HCT116 (cell line): ENCODE data around the gene RNF128. TPM values are rescaled to one million over a fixed set of nuclear protein-coding genes. Genes with fewer than 3 reads are reported as not detected.

Source experiments
- ATAC-seq: fragments of 200-7000 bp; cut with Tn5 transposase; 2 replicates; pipeline ENCODE4 v1.9.1; 2020; ENCODE audit warnings: mild to moderate bottlenecking, moderate library complexity
- BruUV-seq: library from RNA; stranded (reverse); fragments of 400-500 nt; replicated peaks from 2 replicates; lab custom pipeline; 2021; lab: Mats Ljungman, UMichigan
- CTCF ChIA-PET: fragments of 300-600 bp; sonication (Branson Sonifier 250); formaldehyde crosslinking; loops from one replicate; lab custom pipeline; 2021; ENCODE audit warnings: antibody characterized with exemption; lab: Charles Lee
- POLR2A ChIA-PET: fragments of 300-600, 350-600 bp; sonication (Branson Sonifier 250); formaldehyde crosslinking; loops from one replicate; lab custom pipeline; 2021; ENCODE audit warnings: antibody characterized with exemption; lab: Charles Lee
- RAD21 ChIA-PET, 2 experiments: fragments of 300-600 bp; sonication (Branson Sonifier 250); formaldehyde crosslinking; loops; one replicate each; lab custom pipeline; 2023; ENCODE audit warnings: low total read pairs in 2 of 2; ENCODE audit not compliant: uncharacterized antibody in 2 of 2, unreplicated experiment in 2 of 2, low non-redundant PET in 1 of 2; lab: Charles Lee
- DNase-seq: peaks from one replicate; pipeline ENCODE4 v3.0.0-alpha.2; 2010; ENCODE audit warnings: low read depth, low spot score
- H2AFZ ChIP-seq: fragments of 200-600 bp; shearing (Covaris generic), sonication (generic); 2 replicates; pipeline ENCODE4 v1.6.1; 2017; ENCODE audit warnings: low read depth, mixed run types, mixed read lengths, antibody characterized with exemption, low read length; ENCODE audit not compliant: poor library complexity, severe bottlenecking
- H3K27ac ChIP-seq: 2 replicates; pipeline ENCODE4 v1.5.1; 2012; ENCODE audit warnings: low read depth, low read length
- H3K27me3 ChIP-seq: fragments of 200-600 bp; sonication (generic); 2 replicates; pipeline ENCODE4 v1.6.1; 2016; ENCODE audit warnings: mixed run types, low read length, mixed read lengths; ENCODE audit not compliant: insufficient read depth
- H3K36me3 ChIP-seq, 2 experiments: fragments of 200-500 bp in 1 of 2; fragments of 200-600 bp in 1 of 2; sonication (Bioruptor generic) in 1 of 2; sonication (generic) in 1 of 2; 2 replicates each; pipeline versions ENCODE4 v1.5.1 to v1.6.1; 2014 to 2016; ENCODE audit warnings: low read length in 2 of 2, inconsistent platforms in 1 of 2, mixed read lengths in 1 of 2, mixed run types in 1 of 2; ENCODE audit not compliant: insufficient read depth in 2 of 2, control insufficient read depth in 1 of 2
- H3K4me1 ChIP-seq, 2 experiments: fragments of 200-600 bp in 1 of 2; sonication (generic) in 1 of 2; 2 replicates each; pipeline versions ENCODE4 v1.5.1 to v1.6.1; 2012 to 2017; ENCODE audit warnings: low read length in 2 of 2, inconsistent platforms in 1 of 2, mild to moderate bottlenecking in 1 of 2, mixed read lengths in 1 of 2, mixed run types in 1 of 2, moderate library complexity in 1 of 2; ENCODE audit not compliant: insufficient read depth in 2 of 2, control insufficient read depth in 1 of 2
- H3K4me2 ChIP-seq: fragments of 200-600 bp; sonication (generic); 2 replicates; pipeline ENCODE4 v1.6.1; 2017; ENCODE audit warnings: mixed run types, low read length, mixed read lengths
- H3K4me3 ChIP-seq, 2 experiments: fragments of 200-600 bp in 1 of 2; sonication (generic) in 1 of 2; replicated peaks in 1 of 2; 2 replicates each; pipeline ENCODE4 v1.5.1; 2011 to 2016; ENCODE audit warnings: low read length in 2 of 2, control low read depth in 1 of 2, low read depth in 1 of 2, mild to moderate bottlenecking in 1 of 2, mixed read lengths in 1 of 2, mixed run types in 1 of 2
- H3K79me2 ChIP-seq: fragments of 200-600 bp; sonication (generic); 2 replicates; pipeline ENCODE4 v1.6.1; 2017; ENCODE audit warnings: mild to moderate bottlenecking, mixed run types, low read length, moderate library complexity, mixed read lengths; ENCODE audit not compliant: insufficient read depth
- H3K9ac ChIP-seq: fragments of 200-600 bp; sonication (generic); 2 replicates; pipeline ENCODE4 v1.6.1; 2016; ENCODE audit warnings: low read length, mixed read lengths
- H3K9me2 ChIP-seq: fragments of 200-600 bp; sonication (generic), shearing (Covaris generic); 2 replicates; pipeline ENCODE4 v1.6.1; 2017; ENCODE audit warnings: mixed run types, mild to moderate bottlenecking, moderate library complexity; ENCODE audit not compliant: insufficient read depth
- H3K9me3 ChIP-seq, 2 experiments: fragments of 200-500 bp in 1 of 2; fragments of 200-600 bp in 1 of 2; sonication (Bioruptor generic) in 1 of 2; sonication (generic) in 1 of 2; 2 replicates each; pipeline ENCODE4 v1.6.1; 2014 to 2017; ENCODE audit warnings: low read length in 2 of 2, mixed read lengths in 2 of 2, inconsistent platforms in 1 of 2, low read depth in 1 of 2, mild to moderate bottlenecking in 1 of 2, mixed run types in 1 of 2, moderate library complexity in 1 of 2; ENCODE audit not compliant: control insufficient read depth in 1 of 2, insufficient read depth in 1 of 2
- H4K20me1 ChIP-seq: fragments of 200-600 bp; sonication (generic), shearing (Covaris generic); 2 replicates; pipeline ENCODE4 v1.6.1; 2017; ENCODE audit warnings: mixed run types, mild to moderate bottlenecking, moderate library complexity; ENCODE audit not compliant: insufficient read depth
- CBX3 ChIP-seq: IDR thresholded peaks from 2 replicates; pipeline ENCODE4 v1.6.1; 2012; ENCODE audit warnings: low read depth
- ELF1 ChIP-seq: IDR thresholded peaks from 2 replicates; pipeline ENCODE4 v1.6.1; 2012; ENCODE audit warnings: low read depth, borderline replicate concordance
- POLR2A ChIP-seq: IDR thresholded peaks from 2 replicates; pipeline ENCODE4 v1.7.0; 2011; ENCODE audit warnings: borderline replicate concordance; ENCODE audit not compliant: insufficient read depth, insufficient read length; ENCODE audit errors: extremely low read depth
- RAD21 ChIP-seq: IDR thresholded peaks from 2 replicates; pipeline ENCODE4 v1.6.1; 2012; ENCODE audit warnings: low read depth, mild to moderate bottlenecking
- SRF ChIP-seq: IDR thresholded peaks from 2 replicates; pipeline ENCODE4 v1.6.1; 2012; ENCODE audit warnings: low read depth
- TCF7L2 ChIP-seq: IDR thresholded peaks from 2 replicates; pipeline ENCODE4 v1.7.0; 2011; ENCODE audit warnings: borderline replicate concordance, inconsistent platforms; ENCODE audit not compliant: insufficient read depth, insufficient read length; ENCODE audit errors: extremely low read depth
- ZNF274 ChIP-seq: fragments of 200-500 bp; sonication (Bioruptor generic); IDR thresholded peaks from 2 replicates; pipeline ENCODE4 v1.6.1; 2014; ENCODE audit warnings: mild to moderate bottlenecking, low read depth, low read length, inconsistent platforms
- intact Hi-C: fragments of 100-400 bp; cut with micrococcal nuclease; formaldehyde crosslinking; loops from 2 replicates; pipeline ENCODE4 v1.10.0; 2022
- total RNA-seq: library from RNA; stranded (reverse); gene quantifications from one replicate; pipeline ENCODE4 v1.2.1, GENCODE V29; 2021; ENCODE audit not compliant: unreplicated experiment
- TF ChIP-seq, protein P1 (sequence below), 3 experiments: fragments of 200-600 bp in 1 of 3; sonication (generic) in 1 of 3; IDR thresholded peaks in 2 of 3; conservative IDR thresholded peaks in 1 of 3; 2 replicates each; pipeline ENCODE4 v1.5.1; 2012 to 2017; ENCODE audit warnings: low read depth in 2 of 3, low read length in 2 of 3, antibody characterized with exemption in 1 of 3, borderline replicate concordance in 1 of 3, control low read depth in 1 of 3, mild to moderate bottlenecking in 1 of 3, mixed read lengths in 1 of 3, mixed run types in 1 of 3, moderate library complexity in 1 of 3; ENCODE audit not compliant: insufficient read depth in 1 of 3
- TF ChIP-seq, protein P2 (sequence below): IDR thresholded peaks from 2 replicates; pipeline ENCODE4 v1.6.1; 2012; ENCODE audit warnings: low read depth

The RNF128 gene
- total RNA-seq, 1 experiment from 2014 or later, result 5.8 TPM

DNA sequence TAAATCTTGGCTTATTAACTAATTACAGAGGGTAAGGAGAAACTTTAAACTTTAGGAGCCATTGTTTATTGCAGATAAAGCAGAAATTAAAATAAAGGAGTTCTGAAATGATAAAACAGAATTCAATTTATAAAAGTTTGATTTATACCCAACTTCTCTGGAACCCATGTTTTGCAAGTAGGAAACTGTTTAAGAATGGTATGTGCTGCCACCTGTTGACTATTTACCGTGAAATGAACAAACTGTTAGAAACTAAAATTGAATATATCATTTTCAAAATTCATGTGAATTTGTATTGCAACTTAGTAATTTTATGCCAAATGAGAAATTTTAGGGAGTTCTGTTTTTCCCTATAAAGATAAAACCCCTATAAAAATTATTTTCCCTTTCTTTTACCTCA, 65.0 kb downstream of the RNF128 start:
- H3K9me2 ChIP-seq, result no peaks in the 10 kb centered on the region
- intact Hi-C loops, result loop anchor here (1.0 to 2.0 kb wide), 2 partner anchors 310 to 377 kb away; no protein-coding TSS in a partner anchor

DNA sequence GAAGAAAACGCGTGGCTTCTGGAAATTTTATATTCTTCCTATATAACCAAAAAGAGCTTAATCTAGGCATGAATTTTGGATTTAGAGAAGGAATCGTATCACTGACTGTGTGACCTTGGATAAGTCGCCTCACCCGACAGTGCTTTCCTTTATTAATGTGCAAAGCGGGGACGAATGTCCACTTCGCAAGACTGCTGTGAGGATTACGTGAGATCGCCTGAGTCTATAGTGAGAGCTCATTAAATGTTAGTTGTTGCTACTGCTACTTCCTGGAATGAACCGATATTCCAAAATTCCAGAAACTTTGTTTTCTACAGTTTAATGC, 75.5 kb downstream of the RNF128 start:
- Histone ChIP-seq H3K9me3 (no peaks in the 10 kb centered on the region), H3K36me3 (no peaks in the 10 kb centered on the region), H3K4me1 (peaks cover 0 to 13% of the 10 kb centered on the region in 2 experiments; a peak in 2 of 4 replicates), H3K27me3 (no peaks in the 10 kb centered on the region), H3K9ac (peak overlapping the region; percentile 65), H3K4me2 (peak overlapping the region; percentile 84), H3K27ac (no peak overlapping the region), H2AFZ (peak overlapping the region; percentile 96), H3K79me2 (peaks cover 5% of the 10 kb centered on the region), H3K9me2 (no peaks in the 10 kb centered on the region), H3K4me3 (peak overlapping the region; percentile 65 to 70), H4K20me1 (no peaks in the 10 kb centered on the region)
- CTCF ChIA-PET, result no interaction called here
- intact Hi-C loops, result no loop called here
- DNase-seq, result no peak
- POLR2A ChIA-PET, result no interaction called here
- BruUV-seq, result no TSS peak
- RAD21 ChIA-PET, result interaction anchor here in 1 of 2 experiments (0.5 kb wide), 1 partner anchor 204 kb away, joined by 3 read pairs; no protein-coding TSS in a partner anchor
- ATAC-seq, result peak; percentile 53
- TF ChIP-seq ELF1 (no peak), CBX3 (no peak), TCF7L2 (no peak), SRF (no peak), POLR2A (no peak), ZNF274 (no peak)
- TF ChIP-seq, protein P1, sequence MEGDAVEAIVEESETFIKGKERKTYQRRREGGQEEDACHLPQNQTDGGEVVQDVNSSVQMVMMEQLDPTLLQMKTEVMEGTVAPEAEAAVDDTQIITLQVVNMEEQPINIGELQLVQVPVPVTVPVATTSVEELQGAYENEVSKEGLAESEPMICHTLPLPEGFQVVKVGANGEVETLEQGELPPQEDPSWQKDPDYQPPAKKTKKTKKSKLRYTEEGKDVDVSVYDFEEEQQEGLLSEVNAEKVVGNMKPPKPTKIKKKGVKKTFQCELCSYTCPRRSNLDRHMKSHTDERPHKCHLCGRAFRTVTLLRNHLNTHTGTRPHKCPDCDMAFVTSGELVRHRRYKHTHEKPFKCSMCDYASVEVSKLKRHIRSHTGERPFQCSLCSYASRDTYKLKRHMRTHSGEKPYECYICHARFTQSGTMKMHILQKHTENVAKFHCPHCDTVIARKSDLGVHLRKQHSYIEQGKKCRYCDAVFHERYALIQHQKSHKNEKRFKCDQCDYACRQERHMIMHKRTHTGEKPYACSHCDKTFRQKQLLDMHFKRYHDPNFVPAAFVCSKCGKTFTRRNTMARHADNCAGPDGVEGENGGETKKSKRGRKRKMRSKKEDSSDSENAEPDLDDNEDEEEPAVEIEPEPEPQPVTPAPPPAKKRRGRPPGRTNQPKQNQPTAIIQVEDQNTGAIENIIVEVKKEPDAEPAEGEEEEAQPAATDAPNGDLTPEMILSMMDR (IDR thresholded peaks at IDR 0.05 in 2 of 3, conservative IDR thresholded peaks at IDR 0.05 in 1 of 3; ENCODE audit: borderline replicate concordance in 1 of 3, insufficient read depth in 1 of 3, low read depth in 2 of 3, low read length in 2 of 3), result no peak
- TF ChIP-seq, protein P2, sequence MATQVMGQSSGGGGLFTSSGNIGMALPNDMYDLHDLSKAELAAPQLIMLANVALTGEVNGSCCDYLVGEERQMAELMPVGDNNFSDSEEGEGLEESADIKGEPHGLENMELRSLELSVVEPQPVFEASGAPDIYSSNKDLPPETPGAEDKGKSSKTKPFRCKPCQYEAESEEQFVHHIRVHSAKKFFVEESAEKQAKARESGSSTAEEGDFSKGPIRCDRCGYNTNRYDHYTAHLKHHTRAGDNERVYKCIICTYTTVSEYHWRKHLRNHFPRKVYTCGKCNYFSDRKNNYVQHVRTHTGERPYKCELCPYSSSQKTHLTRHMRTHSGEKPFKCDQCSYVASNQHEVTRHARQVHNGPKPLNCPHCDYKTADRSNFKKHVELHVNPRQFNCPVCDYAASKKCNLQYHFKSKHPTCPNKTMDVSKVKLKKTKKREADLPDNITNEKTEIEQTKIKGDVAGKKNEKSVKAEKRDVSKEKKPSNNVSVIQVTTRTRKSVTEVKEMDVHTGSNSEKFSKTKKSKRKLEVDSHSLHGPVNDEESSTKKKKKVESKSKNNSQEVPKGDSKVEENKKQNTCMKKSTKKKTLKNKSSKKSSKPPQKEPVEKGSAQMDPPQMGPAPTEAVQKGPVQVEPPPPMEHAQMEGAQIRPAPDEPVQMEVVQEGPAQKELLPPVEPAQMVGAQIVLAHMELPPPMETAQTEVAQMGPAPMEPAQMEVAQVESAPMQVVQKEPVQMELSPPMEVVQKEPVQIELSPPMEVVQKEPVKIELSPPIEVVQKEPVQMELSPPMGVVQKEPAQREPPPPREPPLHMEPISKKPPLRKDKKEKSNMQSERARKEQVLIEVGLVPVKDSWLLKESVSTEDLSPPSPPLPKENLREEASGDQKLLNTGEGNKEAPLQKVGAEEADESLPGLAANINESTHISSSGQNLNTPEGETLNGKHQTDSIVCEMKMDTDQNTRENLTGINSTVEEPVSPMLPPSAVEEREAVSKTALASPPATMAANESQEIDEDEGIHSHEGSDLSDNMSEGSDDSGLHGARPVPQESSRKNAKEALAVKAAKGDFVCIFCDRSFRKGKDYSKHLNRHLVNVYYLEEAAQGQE, result no peak

More for the DNA sequence above, 65.0 kb downstream of the RNF128 start:
- ChIA-PET POLR2A (no interaction called here), RAD21 (no interaction called here), CTCF (interaction anchor here (1.4 kb wide), 1 partner anchor 376 kb away, joined by 5 read pairs; no protein-coding TSS in a partner anchor)
- Histone ChIP-seq H3K27ac (no peak overlapping the region), H3K4me1 (no peaks in the 10 kb centered on the region), H3K36me3 (no peaks in the 10 kb centered on the region), H3K4me2 (no peak overlapping the region), H3K9ac (no peak overlapping the region), H3K4me3 (no peak overlapping the region), H3K79me2 (no peaks in the 10 kb centered on the region), H3K27me3 (no peaks in the 10 kb centered on the region), H4K20me1 (no peaks in the 10 kb centered on the region), H2AFZ (no peak overlapping the region), H3K9me3 (no peaks in the 10 kb centered on the region)
- DNase-seq (no peak), ATAC-seq (no peak)
- BruUV-seq, result no TSS peak
- TF ChIP-seq, protein P1 (IDR thresholded peaks at IDR 0.05 in 2 of 3, conservative IDR thresholded peaks at IDR 0.05 in 1 of 3; ENCODE audit: borderline replicate concordance in 1 of 3, insufficient read depth in 1 of 3, low read depth in 2 of 3, low read length in 2 of 3), result peak; percentile 19 to 34 (median 33); a peak in 3 of 6 replicates
- TF ChIP-seq RAD21, result peak; percentile 50
- no peak for TF ChIP-seq CBX3
